HG03558 (cell line): ENCODE data around the gene FUS.
"Not testable (repeated sequence)": the region's sequence is repeated elsewhere in the genome, so short reads cannot be mapped to it uniquely, and the experiment has no call there.

ENCODE experiments used
- ATAC-seq: cut with Tn5 transposase; IDR thresholded peaks from one replicate; pipeline ENCODE4 v1.9.1; 2021; ENCODE audit warnings: moderate number of reproducible peaks; ENCODE audit not compliant: unreplicated experiment; ENCODE audit errors: extremely low read depth

FUS gene

DNA sequence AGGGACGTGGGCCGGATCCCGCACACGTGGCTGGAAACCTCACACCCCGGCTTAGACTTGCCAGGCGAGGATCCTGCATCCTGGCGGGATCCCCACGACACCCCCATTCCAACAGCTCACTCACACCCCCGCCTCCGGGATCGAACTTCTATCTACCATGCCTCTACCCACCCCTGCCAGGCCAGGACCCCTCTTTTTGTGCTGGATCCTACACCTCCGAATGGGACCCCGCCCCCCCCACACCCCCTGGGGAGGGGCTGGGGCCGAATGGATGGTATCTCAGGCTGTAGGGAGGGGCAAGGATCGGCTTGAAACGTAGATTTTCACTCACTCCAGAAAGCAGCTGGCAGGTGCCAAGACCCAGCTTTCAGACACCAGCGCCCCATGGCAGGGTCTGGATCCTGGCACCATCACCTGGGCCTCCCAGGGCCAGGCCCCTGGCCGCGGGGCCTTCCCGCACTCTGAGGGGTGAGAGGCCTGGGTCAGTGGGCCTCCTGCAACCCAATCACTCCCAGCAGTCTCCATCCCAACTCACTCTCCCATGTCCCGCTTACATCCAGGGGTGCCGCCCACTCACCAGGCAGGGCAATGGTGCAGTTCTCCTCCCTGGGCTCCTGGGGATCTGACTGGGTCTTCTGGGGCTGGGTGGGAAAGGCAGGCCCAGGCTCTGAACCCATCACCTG lies 36.8 kb upstream of the FUS start:
- ATAC-seq = no peak

DNA sequence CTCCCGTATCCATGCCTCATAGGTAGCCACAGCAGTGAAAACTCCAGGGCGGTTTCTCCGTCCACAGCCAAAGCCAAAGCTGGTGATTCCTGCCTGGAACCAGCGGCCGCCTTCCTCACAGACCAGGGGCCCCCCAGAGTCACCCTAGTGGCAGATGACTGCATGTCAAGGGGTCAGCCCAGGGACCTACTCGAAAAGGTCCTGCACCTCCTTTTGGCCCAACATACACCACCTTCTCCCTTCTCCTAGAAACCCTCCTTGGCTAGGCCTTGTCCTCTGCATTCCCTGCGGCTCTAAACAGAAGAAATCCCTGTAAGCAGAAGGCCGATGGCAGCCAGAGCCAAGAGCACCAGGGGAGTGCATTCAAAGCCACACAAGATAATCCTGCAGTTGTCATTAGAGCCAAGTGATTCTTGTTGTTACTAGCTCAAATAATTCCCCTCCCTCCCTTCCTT lies 36.2 kb upstream of the FUS start:
- ATAC-seq = no peak

DNA sequence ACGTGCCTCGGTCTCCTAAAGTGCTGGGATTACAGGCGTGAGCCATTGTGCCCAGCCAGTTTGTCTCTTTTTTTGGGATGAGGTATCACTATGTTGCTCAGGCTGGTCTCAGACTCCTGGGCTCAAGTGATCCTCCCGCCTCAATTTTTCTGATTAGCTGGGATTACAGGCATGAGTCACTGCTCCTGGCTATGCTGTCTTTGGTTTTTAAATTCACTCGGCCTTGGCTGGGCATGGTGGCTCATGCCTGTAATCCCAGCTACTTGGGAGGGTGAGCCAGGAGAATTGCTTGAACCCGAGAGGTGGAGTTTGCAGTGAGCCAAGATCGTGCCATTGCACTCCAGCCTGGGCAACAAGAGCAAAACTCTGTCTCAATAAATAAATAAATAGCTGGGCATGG lies 35.5 kb upstream of the FUS start:
- not testable (repeated sequence) for ATAC-seq

DNA sequence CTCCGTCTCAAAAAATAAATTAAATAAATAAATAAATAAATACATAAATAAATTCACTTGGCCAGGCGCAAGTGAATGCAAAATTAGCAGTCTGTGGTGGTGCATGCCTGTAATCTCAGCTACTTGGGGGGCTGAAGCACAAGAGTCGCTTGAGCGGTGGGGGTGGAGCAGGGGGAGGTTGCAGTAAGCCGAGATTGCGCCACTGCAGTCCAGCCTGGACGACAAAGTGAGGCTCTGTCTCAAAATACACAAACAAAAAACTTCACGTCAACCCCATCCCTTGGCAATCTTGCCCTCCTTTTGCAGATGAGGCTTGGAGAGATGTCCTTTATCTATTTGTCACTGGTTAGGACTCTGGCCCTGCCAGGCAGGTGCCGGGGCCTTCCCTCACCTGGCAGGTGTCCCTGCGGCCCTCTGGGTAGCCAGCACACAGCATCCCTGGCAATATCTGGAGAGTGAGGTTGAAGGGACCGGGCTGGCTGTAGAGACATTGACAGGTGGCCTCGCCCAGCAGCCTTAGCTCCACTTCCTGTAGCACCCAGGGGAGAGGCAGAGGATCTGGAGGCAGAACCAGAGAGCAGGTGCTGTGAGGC lies 34.4 kb upstream of the FUS start:
- ATAC-seq = no peak

DNA sequence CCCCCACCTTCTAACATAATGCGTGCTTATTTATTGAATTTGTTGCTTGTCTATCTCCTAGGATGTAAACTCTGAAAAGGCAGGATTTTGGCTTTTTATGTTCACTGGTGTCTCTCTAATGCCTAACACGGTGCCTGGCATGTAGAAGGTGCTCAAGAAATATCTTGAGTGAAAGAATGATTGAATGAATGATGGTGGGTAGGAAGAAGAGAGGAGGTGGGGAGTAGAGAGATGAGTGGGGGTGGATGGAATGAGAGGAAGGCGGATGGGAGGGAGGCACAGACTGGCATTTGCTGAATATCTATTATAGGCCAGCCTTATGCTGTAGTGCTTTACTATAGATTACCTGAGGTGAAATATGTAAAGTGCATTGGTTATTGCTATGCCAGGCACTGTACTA lies 32.4 kb upstream of the FUS start:
- ATAC-seq = no peak

DNA sequence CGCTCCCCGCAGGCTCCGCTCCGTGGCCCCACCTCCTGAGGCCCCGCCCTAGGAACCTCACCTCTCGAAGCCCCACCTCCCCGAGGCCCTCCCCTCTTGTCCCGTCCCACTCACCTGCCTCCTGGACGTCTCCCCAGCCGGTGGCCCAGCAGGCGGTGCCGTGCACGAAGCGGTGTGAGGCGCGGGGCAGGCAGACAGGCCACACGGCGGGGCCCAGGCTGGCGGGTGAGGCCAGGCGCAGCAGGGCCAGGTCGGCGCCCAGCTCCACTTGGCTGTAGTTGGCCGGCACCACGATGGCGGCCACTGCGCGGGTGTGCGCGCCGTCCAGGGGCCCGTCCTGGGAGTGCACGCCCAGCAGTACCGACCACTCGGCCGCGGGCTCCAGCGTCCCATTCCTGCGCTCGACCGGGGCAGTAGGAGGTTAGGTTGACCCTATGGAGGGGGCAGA lies 31.6 kb upstream of the FUS start:
- ATAC-seq = no peak

DNA sequence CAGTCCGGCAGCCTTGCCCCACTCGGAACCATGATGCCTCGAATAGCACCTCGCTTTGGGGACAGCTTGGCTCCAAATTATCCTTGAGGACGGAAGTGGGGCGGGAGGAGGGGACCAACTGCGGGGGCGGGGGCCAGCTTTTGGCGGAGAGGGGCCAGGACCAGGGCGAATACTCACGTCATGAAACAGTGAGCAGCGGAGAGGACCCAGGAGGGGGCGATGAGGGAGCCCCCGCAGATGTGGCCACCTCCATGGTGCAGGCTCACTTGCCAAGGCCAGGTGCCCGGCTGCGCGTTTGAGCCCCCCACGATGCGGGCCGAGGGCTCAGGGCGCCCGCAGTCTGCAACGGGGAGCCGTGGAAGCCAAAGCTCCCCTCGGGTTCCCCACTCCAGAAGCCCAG lies 31.0 kb upstream of the FUS start:
- no peak for ATAC-seq

DNA sequence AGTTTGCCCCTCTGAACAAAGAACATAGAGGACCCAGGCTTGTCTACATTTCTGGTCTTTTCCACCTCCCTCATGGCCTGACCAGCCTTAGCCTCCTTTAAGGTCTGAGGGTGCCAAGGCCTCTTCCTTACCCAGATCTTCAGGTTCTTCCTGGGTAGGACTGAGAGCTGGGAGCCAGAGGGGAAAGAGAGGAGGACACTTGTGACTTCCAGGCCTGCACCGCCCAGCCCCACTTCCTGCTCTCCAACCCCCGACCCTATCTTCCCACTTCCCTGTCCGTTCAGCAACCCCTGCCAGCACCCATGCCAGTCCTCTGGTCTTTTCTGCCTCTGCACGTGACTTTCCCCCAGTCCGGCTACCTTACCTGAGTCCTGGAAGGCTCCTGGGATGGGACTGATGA lies 30.6 kb upstream of the FUS start:
- no peak for ATAC-seq

DNA sequence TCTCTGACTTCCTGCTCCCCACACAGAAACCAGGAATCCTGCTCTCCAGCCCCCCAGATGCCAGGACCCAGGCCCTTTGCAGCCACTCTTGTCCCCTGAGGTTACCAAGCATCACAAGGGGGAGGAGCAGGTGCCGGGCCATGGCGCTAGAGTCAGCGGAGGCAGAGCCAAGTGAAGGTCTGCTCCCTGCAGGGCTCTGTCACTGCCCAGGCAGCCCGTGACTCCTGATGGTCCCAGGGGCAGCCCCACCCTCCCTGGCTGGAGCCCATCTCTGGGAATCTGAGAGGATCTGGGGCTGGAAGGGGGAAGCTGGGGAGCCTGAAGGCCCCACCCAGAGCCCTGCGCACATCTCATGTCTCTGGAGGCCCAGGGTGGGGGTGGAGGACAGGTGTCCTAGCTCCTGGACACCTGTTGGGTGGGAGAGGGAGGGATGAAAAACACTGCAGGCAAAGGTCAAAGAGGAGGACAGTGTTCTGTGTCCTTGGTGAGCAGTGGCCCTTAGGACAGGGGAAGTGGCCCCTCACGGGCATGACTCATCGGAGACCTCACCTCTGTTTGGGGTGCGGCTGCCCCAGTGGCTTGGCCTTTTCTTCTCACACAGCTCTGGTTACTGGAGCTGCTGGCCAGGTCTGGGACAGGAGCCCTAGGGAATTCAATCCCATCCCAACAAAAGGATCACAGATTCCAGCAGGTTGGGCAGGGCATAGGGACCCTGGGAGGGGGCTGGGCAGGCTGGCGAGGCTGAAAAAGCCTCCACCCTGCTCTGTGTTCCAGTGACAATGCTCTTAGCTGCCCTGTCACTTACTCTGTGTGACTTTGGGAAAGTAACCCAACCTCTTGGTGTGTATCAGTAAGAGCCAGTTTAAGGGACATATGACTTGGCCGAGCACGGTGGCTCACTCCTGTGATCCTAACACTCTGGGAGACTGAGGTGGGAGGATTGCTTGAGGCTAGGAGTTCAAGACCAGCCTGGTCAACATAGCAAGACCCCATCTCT lies 29.7 kb upstream of the FUS start, which contains the start of gene PRSS36:
PRSS36 (minus strand) TSS at position 173 of the 997 bp plus-strand sequence; CDS start at position 142, 31 bp downstream.
- ATAC-seq = no peak

DNA sequence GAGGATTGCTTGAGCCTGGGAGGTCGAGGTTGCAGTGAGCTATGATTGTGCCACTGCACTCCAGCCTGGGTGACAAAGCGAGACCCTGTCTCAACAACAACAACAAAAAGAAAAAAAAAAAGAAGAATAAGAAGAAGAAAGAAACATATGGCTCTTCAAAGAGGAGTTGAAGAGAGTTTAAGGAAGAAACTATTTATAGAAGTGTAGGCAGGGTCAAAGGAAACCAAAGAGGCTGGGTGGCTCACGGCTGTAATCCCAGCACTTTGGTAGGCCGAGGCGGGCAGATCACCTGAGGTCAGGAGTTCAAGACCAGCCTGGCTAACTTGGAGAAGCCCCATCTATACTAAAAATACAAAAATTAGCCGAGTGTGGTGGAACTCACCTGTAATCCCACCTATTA lies 29.0 kb upstream of the FUS start:
- ATAC-seq = not testable (repeated sequence)

DNA sequence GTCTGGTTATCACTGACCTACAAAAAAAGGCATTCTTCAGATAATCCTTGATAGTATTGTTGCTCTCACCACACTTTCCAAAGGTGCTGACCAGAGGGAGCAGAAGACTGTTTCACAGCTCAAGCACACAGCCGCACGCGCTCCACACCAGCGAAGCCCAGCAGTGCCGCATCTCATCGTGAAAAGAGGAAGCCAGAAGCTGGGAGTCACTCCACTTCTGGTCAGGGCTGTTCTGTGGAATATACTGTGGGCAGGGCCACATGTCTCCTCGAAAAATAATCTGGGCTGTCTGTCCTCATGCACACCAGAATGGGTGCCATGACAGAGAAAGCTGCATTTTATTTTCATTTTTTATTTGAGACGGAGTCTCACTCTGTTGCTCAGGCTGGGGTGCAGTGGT lies 22.8 kb upstream of the FUS start:
- ATAC-seq = no peak

DNA sequence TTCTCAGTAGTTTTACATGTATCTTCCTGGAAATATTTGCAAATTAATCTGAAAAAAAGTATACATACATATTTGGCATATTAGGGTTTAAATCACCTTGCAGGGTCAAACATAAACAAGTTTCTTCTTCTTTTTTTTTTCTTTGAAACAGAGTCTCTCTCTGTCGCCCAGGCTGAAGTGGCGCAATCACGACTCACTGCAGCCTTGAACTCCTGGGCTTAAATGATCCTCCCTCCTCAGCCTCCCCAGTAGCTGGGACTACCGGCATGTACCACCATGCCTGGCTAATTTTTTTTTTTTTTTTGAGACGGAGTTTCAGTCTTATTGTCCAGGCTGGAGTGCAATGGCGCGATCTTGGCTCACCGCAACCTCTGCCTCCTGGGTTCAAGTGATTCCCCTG lies 12.6 kb upstream of the FUS start:
- ATAC-seq = no peak

DNA sequence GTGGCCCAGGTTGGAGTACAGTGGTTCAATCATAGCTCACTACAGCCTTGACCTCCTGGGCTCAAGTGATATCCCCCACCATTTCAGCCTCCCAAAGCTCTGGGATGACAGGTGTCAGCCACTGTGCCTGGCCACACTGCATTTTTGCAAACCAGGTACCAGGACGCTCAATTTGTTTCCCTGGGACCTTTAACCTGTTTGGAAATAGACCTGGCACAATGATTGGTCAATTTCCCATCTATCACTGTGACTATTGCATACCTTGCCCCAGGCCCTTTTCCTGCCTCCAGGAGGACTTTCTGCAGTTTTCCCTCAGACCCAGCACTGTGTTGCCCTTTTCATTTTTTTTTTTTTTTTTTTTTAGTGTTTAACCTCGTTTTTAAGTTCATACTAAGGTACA lies 11.1 kb upstream of the FUS start:
- ATAC-seq = no peak

DNA sequence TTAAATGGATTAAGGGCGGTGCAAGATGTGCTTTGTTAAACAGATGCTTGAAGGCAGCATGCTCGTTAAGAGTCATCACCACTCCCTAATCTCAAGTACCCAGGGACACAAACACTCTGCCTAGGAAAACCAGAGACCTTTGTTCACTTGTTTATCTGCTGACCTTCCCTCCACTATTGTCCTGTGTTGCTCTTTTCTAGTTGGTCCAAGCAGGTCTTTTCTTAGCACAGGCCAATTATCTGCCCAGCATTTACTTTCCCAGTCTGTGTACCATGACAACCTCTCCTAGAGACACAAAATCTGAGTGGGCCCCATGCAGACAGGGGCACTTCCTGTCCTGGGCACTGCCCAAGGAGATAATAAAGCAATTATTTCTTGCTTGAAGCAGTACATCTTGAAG lies 9.9 kb upstream of the FUS start:
- ATAC-seq = not testable (repeated sequence)

DNA sequence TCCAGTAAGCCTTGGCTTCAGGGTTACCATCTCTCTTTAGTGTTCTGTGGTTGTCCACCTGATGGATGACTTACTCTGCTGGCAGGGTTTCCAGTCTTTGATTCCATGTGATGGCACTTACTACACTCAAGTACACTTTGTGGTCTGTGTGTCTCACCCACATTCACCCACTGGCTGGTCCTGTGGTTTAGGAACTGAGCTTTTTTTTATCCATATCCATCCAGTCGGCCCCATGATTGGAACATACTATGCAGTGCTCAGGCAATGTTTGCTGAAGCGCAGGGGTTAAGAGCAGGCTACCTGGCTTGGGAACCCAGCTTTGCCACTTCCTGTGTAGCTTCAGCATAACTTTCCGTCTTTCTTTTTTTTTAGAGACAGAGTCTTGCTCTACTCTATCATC lies 2.8 kb upstream of the FUS start:
- ATAC-seq = no peak

DNA sequence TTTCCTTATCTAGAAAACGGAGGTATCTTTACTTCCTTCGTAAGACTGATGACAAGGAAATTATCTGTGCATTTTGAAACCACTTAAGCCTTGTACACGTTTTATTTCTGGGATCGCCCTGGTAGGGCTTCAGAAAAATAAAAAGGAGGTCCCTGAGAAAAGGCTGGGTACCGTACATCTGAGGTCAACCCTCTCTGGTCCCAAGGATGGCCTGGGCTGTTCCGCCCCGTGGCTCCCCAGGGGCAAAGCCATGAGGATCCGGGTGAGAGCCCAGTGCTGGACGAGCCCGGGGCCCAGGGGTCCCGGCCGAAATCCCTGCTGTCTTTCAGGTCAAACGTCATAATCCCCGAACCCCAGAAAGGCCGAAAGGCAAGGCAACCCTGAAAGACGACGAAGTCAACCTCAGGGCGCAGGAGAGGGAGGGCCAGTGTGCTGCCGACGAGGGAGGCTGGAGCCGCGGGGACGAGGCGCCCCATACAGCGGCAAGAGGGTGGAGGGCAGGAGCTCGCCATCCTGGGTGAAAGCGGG lies 656 bp upstream of the FUS start:
- no peak for ATAC-seq

DNA sequence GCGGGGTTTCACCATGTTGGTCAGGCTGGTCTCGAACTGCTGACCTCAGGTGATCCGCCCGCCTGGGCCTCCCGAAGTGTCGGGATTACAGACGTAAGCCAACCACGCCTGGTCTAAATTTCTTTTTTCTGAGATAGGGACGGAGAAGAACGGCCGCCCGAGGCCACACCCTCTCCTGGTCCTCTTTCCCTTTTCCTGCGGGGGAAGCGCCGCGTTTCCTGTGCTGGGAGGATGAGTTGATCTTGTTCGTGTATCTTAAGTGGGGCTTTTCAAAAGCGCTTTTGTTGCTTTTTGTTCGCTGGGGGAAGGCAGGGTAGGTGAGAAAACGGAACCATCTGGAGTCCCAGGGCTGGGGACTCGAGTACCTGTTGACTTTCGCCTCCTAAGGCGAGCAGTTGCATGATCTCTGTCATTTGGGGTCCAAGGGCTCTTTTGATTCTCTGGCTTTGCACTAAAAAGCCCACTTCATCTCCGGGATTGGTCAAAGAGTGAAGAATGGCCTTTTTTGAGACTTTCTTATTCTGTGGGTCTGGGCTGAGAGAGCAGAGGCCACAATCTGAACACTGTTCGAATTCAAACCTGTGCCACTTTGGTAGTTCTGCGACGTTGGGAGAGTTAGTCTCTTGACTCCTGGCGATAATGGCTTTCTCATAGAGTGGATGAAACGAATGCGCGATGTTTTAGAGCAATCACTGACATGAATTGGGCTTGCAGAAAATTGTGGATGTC lies 1.3 kb downstream of the FUS start:
- ATAC-seq = no peak

DNA sequence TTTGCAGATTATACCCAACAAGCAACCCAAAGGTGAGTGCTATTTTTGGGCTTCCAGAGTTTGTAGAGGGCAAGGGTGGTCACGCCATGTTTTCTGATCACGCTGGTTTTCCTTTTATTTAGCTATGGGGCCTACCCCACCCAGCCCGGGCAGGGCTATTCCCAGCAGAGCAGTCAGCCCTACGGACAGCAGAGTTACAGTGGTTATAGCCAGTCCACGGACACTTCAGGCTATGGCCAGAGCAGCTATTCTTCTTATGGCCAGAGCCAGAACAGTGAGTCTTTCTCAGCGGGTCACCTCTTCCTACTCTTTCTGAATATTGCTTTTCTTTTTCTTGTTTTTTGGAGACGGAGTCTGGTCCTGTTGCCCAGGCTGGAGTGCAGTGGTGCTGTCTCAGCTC lies 2.5 kb downstream of the FUS start:
- no peak for ATAC-seq

DNA sequence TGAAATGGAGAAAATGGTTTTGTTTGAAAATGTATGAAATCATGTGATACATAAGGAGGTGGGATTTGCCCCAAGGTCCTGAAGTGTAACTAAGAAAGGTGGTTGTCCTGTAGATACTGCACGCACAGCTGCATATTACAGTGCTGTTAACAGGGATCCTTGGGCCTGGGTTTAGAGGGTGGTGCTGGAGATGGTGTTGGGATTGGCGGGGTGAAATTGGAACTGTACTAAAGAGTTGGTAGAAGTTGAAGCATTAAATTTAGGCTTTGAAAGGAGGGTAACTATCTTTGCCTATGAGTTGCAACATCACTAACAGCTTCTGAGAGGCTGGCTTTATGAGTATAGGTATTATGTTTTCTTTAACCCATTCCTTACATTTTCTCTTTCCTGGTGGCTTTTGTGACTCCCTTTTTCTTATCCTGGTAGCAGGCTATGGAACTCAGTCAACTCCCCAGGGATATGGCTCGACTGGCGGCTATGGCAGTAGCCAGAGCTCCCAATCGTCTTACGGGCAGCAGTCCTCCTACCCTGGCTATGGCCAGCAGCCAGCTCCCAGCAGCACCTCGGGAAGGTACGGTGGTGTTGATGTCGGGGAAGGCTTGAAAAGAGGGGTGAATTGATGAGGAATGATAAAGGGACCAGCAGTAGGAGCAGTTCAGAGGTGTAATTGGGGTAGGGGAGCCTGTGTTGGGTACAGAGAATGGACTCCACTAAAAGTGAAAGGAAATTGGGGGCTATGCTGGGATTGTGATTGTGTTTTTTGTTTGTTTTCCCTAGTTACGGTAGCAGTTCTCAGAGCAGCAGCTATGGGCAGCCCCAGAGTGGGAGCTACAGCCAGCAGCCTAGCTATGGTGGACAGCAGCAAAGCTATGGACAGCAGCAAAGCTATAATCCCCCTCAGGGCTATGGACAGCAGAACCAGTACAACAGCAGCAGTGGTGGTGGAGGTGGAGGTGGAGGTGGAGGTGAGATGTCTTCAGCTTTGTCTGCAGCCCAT lies 3.8 kb downstream of the FUS start:
- ATAC-seq = no peak
